T-helper 2 cell treated with Interferon-gamma antibody and Interleukin-4, amounts not matched to agents 100 ng/mL and 5 ng/mL, for 36 hours (primary cell): ENCODE data around the gene ARL16. TPM values are rescaled to one million over a fixed set of nuclear protein-coding genes. Genes with fewer than 3 reads are reported as not detected.

Experiments
- intact Hi-C: fragments of 100-400 bp; cut with micrococcal nuclease; formaldehyde crosslinking; loops from one replicate; pipeline ENCODE4 v1.15.1; 2023
- total RNA-seq: library from RNA; stranded (reverse); gene quantifications from 2 replicates; pipeline ENCODE4 v1.2.3, GENCODE V29; 2022

The ARL16 gene
- total RNA-seq: 28.9 and 31.6 TPM in 2 replicates

- intact Hi-C loops: loop anchor here (2.0 kb wide), 2 partner anchors 17 to 131 kb away; partner anchors contain the start of genes CCDC137, FAAP100 and OXLD1
Measured at GRCh38 chr17:81683584-81684441, at the start of gene ARL16, which contains the start of gene HGS. Gene ARL16 (minus strand): TSS chr17:81683797. CDS start chr17:81683753, 44 bp downstream. Gene HGS (plus strand): TSS chr17:81684011. CDS start chr17:81684067, 56 bp downstream.

GRCh38 chr17:81727324-81728031, 43.9 kb upstream of the ARL16 start:
- intact Hi-C loops: no loop called here

- intact Hi-C loops: no loop called here
Measured at GRCh38 chr17:81726004-81726403, 42.4 kb upstream of the ARL16 start.

- intact Hi-C loops: no loop called here
Measured at GRCh38 chr17:81725439-81725838, 41.8 kb upstream of the ARL16 start.

GRCh38 chr17:81723651-81724209, 40.1 kb upstream of the ARL16 start:
- intact Hi-C loops: no loop called here

GRCh38 chr17:81722184-81723120, 38.9 kb upstream of the ARL16 start:
- intact Hi-C loops: no loop called here

- intact Hi-C loops: no loop called here
Measured at GRCh38 chr17:81720267-81721071, 36.9 kb upstream of the ARL16 start.

- intact Hi-C loops: no loop called here
Measured at GRCh38 chr17:81719410-81720266, 36.0 kb upstream of the ARL16 start.

- intact Hi-C loops: no loop called here
Measured at GRCh38 chr17:81717766-81718089, 34.1 kb upstream of the ARL16 start.

- intact Hi-C loops: no loop called here
Measured at GRCh38 chr17:81717049-81717765, 33.6 kb upstream of the ARL16 start.

- intact Hi-C loops: no loop called here
Measured at GRCh38 chr17:81716674-81716996, 33.0 kb upstream of the ARL16 start.

GRCh38 chr17:81715872-81716673, 32.5 kb upstream of the ARL16 start:
- intact Hi-C loops: no loop called here

- intact Hi-C loops: no loop called here
Measured at GRCh38 chr17:81715107-81715871, 31.7 kb upstream of the ARL16 start.

GRCh38 chr17:81714412-81715106, 31.0 kb upstream of the ARL16 start:
- intact Hi-C loops: loop anchor here (5.0 kb wide), 2 partner anchors 118 to 148 kb away; partner anchors contain the start of genes MCRIP1 and P4HB

- intact Hi-C loops: loop anchor here (5.0 kb wide), 2 partner anchors 119 to 149 kb away; partner anchors contain the start of genes MCRIP1 and P4HB
Measured at GRCh38 chr17:81713556-81714411, 30.2 kb upstream of the ARL16 start.
